Adrenal gland (tissue), 12 donors: ENCODE measurements around the gene TCF7L1. TPM values are rescaled to one million over a fixed set of nuclear protein-coding genes. Genes with fewer than 3 reads are reported as not detected.
A peak's percentile ranks its signal among the peaks of the same experiment; 100 is the strongest.
"Not testable (repeated sequence)": the region's sequence is repeated elsewhere in the genome, so short reads cannot be mapped to it uniquely, and the experiment has no call there.

Experiments used
- DNase-seq, 7 donors: peaks; one replicate each; pipeline ENCODE4 v3.0.0-alpha.2; 2019 to 2020
- H3K27ac ChIP-seq, 5 donors: fragments of 200-600 bp; sonication (generic) in 4 of 5; 1 replicate in 3 of 5; 2 replicates in 2 of 5; pipeline versions ENCODE4 v1.5.1 to v1.8.0; 2016 to 2020; ENCODE audit warnings: mild to moderate bottlenecking in 1 of 5
- H3K27me3 ChIP-seq: fragments of 200-600 bp; 2 replicates; pipeline ENCODE4 v1.8.0; 2021
- H3K36me3 ChIP-seq, 2 donors: fragments of 200-600 bp; replicated peaks in 1 of 2; 1 replicate in 1 of 2; 2 replicates in 1 of 2; pipeline versions ENCODE4 v1.5.1 to v1.8.0; 2018 to 2022
- H3K4me1 ChIP-seq, 2 donors: fragments of 200-600 bp; replicated peaks in 1 of 2; 1 replicate in 1 of 2; 2 replicates in 1 of 2; pipeline versions ENCODE4 v1.5.1 to v1.8.0; 2018 to 2021
- H3K4me3 ChIP-seq, 4 donors: fragments of 200-600 bp; sonication (generic) in 3 of 4; one replicate each; pipeline ENCODE4 v1.5.1; 2016 to 2018
- H3K9me3 ChIP-seq, 3 donors: fragments of 200-600 bp; sonication (generic) in 1 of 3; replicated peaks in 1 of 3; 1 replicate in 2 of 3; 2 replicates in 1 of 3; pipeline versions ENCODE4 v1.5.1 to v1.8.0; 2016 to 2021
- CTCF ChIP-seq, 6 experiments: fragments of 450-650 bp in 4 of 6; fragments of 200-600 bp in 2 of 6; sonication (generic) in 1 of 6; IDR thresholded peaks; 1 replicate in 5 of 6; 2 replicates in 1 of 6; pipeline versions ENCODE4 v1.5.1 to v1.8.0; 2016 to 2021; ENCODE audit warnings: antibody characterized with exemption in 6 of 6, mild to moderate bottlenecking in 2 of 6, moderate library complexity in 1 of 6
- POLR2A ChIP-seq, 2 donors: fragments of 450-650 bp; IDR thresholded peaks; one replicate each; pipeline ENCODE4 v1.6.1; 2017; ENCODE audit warnings: antibody characterized with exemption in 2 of 2, mild to moderate bottlenecking in 2 of 2, moderate library complexity in 1 of 2
- WGBS, 4 donors: extraction: QIAGEN DNeasy Blood & Tissue Kit in 2 of 4; methylation state at CpG; one replicate each; pipeline versions ENCODE4 v1.1.5 to v1.1.7; 2013 to 2017; 5-methylcytosine and 5-hydroxymethylcytosine counted together
- intact Hi-C, 2 donors: fragments of 100-400 bp; cut with DNase I; formaldehyde crosslinking; loops; one replicate each; pipeline versions ENCODE4 v1.14.1 to v1.15.0; 2022 to 2023
- polyA plus RNA-seq, 3 donors: library from polyadenylated mRNA; stranded (reverse); fragments of 200-250 nt in 2 of 3; fragments of 350-450 nt in 1 of 3; fragmentation: Illumina TruSeq in 1 of 3; extraction: RNeasy Lipid Tissue Mini Kit (QIAGEN cat#74804) in 1 of 3; gene quantifications; one replicate each; pipeline ENCODE4 v1.2.3, GENCODE V29; 2013 to 2014
- total RNA-seq, 9 donors: library from RNA; depleted of rRNA in 4 of 9; stranded (reverse); fragments of >200 nt in 4 of 9; fragments of 120-200 nt in 1 of 9; fragmentation: NEBNext Ultra II Directional in 1 of 9; extraction: Animal tissue kit (Norgen Biotek cat#: 25700) in 1 of 9; gene quantifications; one replicate each; pipeline versions ENCODE4 v1.1.0 to v1.2.4, GENCODE V29; 2013 to 2023
- donor health status: healthy with polysubstance abuse.
- donor health status: Bipolar disorder and iron deficiency.
- donor health status: DM: yes; HTN: yes; CAD: no.
- donor health status: DM: no; HTN: no; CAD: no.
- donor health status: DM: no; HTN: no; CAD: no.
- donor health status: DM: yes; HTN: yes; CAD: no.

TCF7L1 gene
- total and polyA plus RNA-seq, 12 donors: 0.36 to 8.9 (median 3.2) TPM

- no peak for DNase-seq
- Histone ChIP-seq H3K27me3 (no peaks in the 10 kb centered on the region), H3K4me1 (peaks cover 5 to 35% of the 10 kb centered on the region in 2 donors), H3K36me3 (peaks cover 0 to 22% of the 10 kb centered on the region in 2 donors), H3K27ac (peak overlapping the region in 1 of 5 donors; percentile 40), H3K9me3 (no peaks in the 10 kb centered on the region), H3K4me3 (no peak overlapping the region)
- intact Hi-C loops: no loop called here
- 84 to 89% (median 86%) methylated on average over 3 of the region's 3 CpGs for WGBS, 4 donors
- TF ChIP-seq POLR2A (IDR thresholded peaks at IDR 0.05) (no peak), CTCF (IDR thresholded peaks at IDR 0.05) (no peak)
Measured at GRCh38 chr2:85310330-85310729, 177.1 kb downstream of the TCF7L1 start.

- Histone ChIP-seq H3K4me3 (no peak overlapping the region), H3K4me1 (peaks cover 5 to 35% of the 10 kb centered on the region in 2 donors), H3K9me3 (no peaks in the 10 kb centered on the region), H3K27me3 (no peaks in the 10 kb centered on the region), H3K36me3 (peaks cover 0 to 33% of the 10 kb centered on the region in 2 donors), H3K27ac (peak overlapping the region; percentile 55 to 78 (median 72))
- peak in 6 of 7 donors; percentile 53 to 88 (median 80) for DNase-seq
- intact Hi-C loops: no loop called here
- 51 to 69% (median 58%) methylated on average over 7 of the region's 7 CpGs for WGBS, 4 donors
- TF ChIP-seq POLR2A (IDR thresholded peaks at IDR 0.05) (no peak), CTCF (IDR thresholded peaks at IDR 0.05) (no peak)
Measured at GRCh38 chr2:85312404-85312803, 179.2 kb downstream of the TCF7L1 start.

GRCh38 chr2:85314884-85315242, 181.7 kb downstream of the TCF7L1 start:
- Histone ChIP-seq H3K36me3 (peaks cover 0 to 50% of the 10 kb centered on the region in 2 donors), H3K27me3 (no peaks in the 10 kb centered on the region), H3K27ac (peak overlapping the region in 2 of 5 donors; percentile 71 to 87), H3K9me3 (no peaks in the 10 kb centered on the region), H3K4me1 (peaks cover 0 to 40% of the 10 kb centered on the region in 2 donors), H3K4me3 (no peak overlapping the region)
- WGBS, 4 donors: 79 to 100% (median 91%) methylated on average over 4 to 10 of the region's 10 CpGs
- intact Hi-C loops: no loop called here
- no peak for DNase-seq
- TF ChIP-seq CTCF (IDR thresholded peaks at IDR 0.05) (no peak), POLR2A (IDR thresholded peaks at IDR 0.05) (no peak)

GRCh38 chr2:85315921-85316320, 182.7 kb downstream of the TCF7L1 start:
- peaks cover 0 to 61% of the 10 kb centered on the region in 2 donors for H3K36me3 ChIP-seq
- peaks cover 0 to 50% of the 10 kb centered on the region in 2 donors for H3K4me1 ChIP-seq
- WGBS, 4 donors: 61% methylated on average over 5 of the region's 5 CpGs; no CpG with 5 or more reads in 3 of the 4 donors
- not testable (repeated sequence) for H3K9me3 ChIP-seq, H3K27me3 ChIP-seq, H3K4me3 ChIP-seq
- H3K27ac ChIP-seq: peak overlapping the region in 1 of 5 donors; percentile 13
- DNase-seq: peak in 1 of 7 donors; percentile 30
- intact Hi-C loops: loop anchor here in 1 of 2 donors (2.0 kb wide), 1 partner anchor 27 kb away; no protein-coding TSS in a partner anchor
